HG03025 (cell line): ENCODE results near the gene KNOP1.
"Not testable (repeated sequence)": the region's sequence is repeated elsewhere in the genome, so short reads cannot be mapped to it uniquely, and the experiment has no call there.

Source experiments
- ATAC-seq: cut with Tn5 transposase; IDR thresholded peaks from one replicate; pipeline ENCODE4 v1.9.1; 2021; ENCODE audit warnings: mild to moderate bottlenecking, moderate library complexity; ENCODE audit not compliant: unreplicated experiment, low FRiP score

The KNOP1 gene

DNA sequence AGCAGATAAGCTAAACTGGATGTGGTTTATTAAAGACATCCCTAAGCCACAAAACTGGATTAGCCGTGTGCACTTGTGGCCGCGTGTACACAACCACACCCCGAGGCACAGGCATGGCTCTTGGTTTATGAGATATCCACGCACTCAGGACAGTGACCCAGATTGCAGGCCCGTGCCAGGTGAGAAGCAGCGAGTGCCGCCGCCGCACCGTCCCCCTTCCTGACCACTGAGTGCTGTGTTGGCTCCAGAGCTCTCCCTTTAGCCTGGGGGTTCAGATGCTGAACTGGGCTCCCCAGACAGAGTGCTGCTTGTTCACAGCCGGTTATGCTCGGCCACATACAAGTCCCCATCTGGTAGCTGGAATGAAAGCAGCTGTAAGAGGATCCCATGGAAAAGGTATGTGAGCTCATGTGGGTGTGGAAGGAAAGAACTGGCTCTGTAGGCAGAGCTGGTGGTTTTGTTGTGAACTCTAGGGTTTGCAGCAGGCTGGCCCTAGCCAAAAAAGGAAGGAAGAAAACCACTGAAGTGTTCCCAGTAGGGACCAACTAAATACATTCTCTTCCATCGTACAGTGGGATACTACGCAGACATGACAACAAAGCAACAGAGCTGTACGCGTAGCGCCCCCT lies 29.5 kb downstream of the KNOP1 start:
- ATAC-seq: no peak

DNA sequence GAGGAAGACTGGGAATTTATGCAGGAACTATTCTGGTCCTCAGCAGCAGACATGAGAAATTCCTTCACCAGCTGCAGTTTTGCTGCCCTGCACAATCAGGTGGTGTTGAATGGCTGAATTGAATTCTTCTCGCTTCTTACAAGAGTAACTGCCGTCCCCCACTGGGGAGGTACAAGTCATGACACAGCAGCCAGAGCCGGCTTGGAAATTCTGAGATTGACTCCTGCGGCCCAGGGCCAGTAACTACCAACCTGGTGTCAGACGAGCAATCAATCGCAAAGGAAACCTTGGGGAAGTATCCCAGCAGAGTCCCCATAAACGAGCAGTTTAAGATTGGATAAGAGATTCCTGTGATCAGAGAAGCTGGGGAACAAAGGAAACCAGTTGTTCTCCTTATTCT lies 30.7 kb downstream of the KNOP1 start:
- ATAC-seq: no peak

DNA sequence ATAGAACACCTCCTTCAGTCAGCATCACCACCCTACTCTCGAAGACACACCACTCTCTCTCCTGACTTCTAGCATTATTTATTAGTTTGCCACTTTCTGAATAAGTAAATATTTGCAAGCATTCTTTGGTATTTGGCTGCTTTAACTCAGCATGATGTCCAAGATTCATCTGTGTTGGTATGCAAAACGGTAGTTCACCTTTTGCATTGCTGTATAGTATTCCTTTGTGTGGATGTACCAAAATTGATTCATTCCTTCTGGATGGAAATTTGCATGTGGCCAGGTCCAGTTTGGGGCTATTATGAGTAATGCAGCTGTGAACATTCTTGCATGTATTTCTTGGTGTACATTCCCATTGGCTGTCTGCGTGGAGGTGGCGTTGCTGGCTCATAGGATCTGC lies 32.9 kb downstream of the KNOP1 start:
- ATAC-seq: no peak

DNA sequence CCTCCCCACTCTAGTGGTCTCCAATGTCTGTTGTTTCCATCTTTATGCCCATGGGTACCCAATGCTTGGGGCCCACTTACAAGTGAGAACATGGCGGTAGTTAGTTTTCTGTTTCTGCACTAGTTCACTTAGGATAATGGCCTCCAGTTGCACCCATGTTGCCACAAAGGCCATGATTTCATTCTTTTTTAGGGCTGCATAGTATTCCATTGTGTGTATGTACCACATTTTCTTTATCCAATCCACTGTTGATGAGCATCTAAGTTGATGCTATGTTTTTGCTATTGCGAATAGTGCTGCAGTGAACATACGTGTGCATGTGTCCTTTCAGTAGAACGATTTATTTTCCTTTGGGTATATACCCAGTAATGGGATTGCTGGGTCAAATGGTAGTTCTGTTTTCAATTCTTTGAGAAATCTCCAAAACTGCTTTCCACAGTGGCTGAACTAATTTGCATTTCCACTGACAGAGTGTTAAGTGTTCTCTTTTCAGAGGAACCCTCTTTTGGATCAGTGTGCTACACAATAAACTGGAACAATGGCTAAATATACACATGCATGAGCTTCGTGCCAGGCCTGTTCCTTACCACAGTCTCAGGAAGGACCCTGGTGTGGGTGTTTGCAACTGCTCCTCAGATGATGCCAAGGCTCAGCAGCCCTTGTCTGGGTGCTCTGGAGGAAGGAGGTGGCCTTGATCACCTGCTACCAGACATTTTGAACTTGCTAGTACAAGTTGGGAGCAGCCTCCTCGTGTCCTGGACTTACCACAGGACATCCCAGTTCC lies 34.4 kb downstream of the KNOP1 start:
- ATAC-seq: no peak

DNA sequence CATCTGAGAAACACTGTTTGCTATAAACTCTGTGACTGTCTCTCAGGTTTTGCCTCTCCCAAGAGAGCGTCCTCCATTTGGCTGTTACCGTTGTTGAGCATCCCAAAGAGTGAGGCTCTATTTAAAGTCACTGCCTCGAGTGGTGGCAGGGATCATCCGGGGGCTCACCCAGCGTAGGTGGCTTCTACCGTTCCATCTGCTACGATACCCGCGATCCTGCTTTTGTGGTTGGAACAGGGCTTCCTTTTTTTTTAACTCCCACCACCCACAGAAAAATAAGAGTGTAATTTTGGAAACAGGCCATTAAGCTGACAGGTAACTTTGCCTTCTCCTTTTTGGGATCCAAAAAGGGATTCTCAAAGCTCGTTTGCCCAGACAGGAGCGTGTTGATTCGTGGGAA lies 36.4 kb downstream of the KNOP1 start:
- ATAC-seq: no peak

DNA sequence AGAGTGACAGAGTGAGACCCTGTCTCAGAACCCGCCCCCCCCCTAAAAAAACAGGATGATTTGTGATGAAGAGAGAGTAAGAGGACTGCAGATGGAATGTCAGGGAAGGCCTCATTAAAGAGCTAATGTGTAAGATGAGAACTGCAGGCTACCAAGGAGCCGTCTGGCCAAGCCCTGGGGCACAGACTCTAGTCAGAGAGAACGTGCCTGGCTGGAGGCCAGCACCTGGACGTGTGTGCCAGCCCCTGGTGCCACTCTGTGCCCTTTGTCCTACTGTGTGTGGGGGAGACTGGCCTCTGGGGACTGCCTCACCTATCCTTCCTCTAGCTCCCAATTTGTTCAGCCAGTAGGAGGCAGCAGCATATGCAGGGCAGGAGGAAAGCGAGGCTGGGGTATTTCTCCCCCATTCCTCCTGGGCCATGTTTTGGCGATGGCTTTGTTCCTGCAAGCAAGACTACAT lies 37.1 kb downstream of the KNOP1 start:
- no peak for ATAC-seq

DNA sequence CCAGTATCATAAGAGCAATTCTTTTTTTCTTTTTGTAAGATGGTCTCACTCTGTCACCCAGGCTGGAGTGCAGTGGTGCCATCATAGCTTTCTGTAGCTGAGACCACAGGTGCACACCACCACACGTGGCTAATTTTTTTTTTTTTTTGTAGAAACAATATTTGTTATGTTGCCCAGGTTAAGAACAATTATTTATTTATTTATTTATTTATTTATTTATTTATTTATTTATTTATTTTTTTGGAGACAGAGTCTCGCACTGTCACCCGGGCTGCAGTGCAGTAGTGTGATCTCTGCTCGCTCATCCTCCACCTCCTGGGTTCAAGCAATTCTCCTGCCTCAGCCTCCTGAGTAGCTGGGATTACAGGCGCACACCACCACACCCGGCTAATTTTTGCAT lies 38.7 kb downstream of the KNOP1 start:
- ATAC-seq: not testable (repeated sequence)

DNA sequence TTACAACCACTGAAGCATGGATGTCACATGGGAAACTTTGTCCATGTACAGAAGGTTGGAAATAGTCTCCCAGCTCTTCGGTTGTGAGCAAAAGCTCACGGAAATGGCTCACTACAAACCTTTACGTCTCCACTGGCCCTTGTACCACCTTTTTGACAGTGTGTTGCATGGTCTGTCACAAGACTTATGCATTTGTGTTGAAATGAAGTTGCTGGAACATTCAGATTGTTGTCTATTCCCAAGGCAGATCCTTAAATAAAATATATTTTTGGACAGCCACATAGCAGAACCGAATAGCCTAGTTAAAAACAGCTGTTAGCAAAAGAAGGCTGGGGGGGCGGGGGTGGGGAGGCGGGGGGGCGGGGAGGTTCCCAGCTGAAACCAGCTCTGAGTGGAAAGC lies 39.2 kb downstream of the KNOP1 start:
- ATAC-seq: no peak

DNA sequence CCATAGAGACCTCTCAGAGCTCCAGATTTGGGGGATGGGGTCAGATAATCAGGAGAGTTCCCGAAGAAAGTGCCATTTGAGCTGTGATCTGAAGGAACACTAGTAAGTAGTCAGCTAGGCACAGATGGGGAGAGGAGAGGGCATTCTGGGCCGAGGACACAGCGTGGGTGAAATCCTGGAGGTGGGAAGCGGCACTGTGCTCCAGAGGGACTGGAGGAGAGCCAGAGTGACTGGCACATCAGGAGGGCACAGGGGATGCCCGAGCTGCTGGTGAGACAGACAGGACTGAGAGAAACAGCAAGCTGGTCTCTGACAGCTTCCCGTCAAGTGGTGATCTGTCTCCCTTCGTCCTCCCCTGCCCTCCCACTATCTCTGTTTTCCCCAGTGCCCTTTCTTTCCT lies 40.6 kb downstream of the KNOP1 start:
- no peak for ATAC-seq

DNA sequence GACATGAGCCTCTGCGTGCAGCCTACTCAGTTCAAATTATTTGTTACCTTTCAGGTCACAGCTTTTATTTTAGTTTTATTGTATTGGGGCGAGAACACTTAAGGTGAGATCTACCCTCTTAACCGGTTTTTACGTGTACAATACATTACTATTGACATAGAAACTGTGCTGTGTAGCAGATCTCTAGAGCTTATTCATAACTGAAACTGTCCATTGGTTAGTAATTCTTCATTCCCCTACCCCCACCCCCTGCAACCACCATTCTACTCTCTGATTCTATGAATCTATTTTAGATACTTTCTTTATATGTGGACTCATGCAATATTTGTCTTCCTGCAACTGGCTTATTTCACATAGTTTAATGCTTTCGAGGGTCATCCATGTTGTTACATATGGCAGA lies 43.5 kb downstream of the KNOP1 start:
- ATAC-seq: no peak

DNA sequence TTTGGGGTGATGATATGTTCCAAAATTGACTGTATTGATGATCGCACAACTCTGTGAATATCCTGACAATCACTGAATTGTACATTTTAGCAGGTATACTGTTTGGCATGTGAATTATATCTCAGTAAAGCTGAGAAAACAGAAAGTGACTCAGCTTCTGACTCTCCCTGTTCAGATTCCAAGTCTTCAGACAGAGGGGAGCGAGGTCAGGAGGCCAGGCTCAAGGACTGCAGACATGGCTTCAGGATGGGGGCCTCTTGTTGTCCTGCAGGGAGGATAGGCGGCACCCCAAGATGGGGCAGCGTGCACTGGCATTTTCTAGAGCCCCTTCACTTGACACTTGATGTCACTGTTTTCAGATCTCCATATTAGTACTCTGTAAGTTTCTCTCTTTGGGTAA lies 45.6 kb downstream of the KNOP1 start:
- ATAC-seq: no peak

DNA sequence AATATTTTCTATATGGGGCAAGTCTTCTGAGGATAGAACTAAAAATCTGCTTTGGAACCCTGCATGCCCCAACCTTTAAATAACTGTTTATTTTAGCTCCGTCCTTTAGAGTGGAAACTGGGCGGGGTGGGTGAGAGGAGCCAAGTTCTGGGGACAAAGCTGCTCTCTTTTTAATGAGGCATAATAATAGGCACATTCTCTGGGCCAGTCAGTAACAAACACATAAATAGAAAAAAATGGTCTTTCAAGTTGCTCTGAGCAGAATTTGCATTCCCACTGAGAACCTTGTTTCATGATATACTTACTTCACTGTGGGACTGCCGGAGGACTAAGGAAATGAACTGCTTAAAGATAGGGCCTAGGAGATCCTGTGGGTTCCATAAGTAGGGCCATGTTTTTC lies 51.5 kb downstream of the KNOP1 start:
- ATAC-seq: no peak

DNA sequence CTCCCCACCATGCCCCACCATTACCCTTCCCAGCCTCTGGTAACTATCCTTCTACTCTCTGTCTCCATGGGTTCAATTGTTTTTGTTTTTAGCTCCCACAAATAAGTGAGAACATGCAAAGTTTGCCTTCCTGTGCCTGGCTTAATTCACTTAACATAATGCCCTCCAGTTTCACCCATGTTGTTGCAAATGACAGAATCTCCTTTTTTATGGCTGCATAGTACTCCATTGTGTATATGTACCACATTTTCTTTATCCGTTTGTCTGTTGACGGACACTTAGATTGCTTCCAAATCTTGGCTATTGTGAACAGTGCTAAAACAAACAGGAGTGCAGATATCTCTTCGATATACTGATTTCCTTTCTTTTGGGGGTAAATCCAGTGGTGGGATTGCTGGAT lies 52.7 kb downstream of the KNOP1 start:
- ATAC-seq: not testable (repeated sequence)

DNA sequence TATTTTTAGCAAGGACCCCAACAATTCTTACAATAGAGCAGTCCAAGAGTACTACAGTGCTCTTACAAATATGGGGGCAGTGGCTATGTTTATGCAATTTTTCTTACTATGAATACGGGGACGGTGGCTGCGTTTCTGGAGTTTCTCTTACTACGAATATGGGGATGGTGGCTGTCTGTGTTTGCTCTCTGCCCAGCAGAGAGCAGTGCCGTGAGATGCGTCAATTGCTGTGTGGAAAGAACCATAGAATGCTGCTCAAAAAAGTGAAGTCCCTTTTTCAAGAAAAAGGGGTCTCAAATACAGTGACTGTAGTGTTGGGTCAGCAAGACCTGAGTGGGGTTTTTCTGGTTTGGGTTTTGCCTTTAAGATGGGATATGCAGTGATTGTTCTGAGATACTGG lies 53.9 kb downstream of the KNOP1 start:
- ATAC-seq: no peak

DNA sequence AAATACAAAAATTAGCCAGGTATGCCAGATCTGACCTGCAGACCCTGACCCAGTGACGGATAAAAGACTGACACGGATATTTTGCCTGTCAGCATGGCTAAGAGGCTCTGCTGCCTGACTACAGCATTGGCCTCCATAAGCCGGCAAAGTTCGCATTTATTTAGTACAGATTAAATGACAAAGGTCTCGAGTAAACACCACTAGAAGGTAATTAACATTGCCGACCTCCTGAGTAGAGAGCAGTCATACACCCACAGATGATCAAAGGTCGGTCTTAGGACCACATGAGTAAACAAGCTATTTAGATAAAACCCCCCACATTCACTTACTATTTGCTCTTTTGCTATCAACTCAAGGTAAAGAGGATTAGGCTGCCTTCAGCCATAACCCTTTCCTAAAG lies 55.7 kb downstream of the KNOP1 start:
- no peak for ATAC-seq

DNA sequence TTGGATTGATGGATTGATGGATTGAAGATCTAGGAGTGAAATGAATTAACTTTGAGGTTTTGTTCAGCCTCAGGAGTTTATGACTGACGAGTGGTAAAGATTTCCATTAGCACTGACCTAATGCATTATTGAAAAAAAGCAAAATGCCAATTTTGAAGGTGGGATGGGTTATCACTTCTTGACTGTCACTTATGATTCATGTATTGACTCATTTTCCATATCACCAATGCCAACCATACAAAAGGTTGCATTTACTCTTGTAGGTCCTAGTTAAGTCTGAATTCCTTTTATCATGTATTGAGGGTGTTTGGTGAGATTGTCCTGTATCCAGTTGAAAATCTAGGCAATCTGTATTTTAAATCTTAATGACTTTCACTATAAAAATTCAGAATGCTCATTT lies 57.6 kb downstream of the KNOP1 start:
- ATAC-seq: no peak

DNA sequence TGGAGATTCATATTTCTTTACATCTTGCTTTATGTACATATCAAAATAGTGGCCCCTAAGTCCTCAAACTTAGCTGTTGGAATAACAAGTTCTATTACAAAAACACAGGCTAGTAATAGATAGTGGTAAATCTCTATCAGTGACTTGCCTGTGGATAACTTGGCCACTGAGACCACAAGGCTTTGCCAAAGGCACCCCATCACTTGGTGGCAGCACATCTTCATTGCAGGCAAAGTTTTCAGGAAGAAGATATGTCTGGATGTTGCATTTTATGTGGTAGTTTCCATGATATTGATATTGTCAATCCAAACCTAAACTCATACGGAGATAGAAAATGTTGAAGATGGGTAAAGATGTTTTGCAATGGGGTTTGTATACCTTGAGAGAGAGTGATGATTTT lies 58.5 kb downstream of the KNOP1 start:
- no peak for ATAC-seq

DNA sequence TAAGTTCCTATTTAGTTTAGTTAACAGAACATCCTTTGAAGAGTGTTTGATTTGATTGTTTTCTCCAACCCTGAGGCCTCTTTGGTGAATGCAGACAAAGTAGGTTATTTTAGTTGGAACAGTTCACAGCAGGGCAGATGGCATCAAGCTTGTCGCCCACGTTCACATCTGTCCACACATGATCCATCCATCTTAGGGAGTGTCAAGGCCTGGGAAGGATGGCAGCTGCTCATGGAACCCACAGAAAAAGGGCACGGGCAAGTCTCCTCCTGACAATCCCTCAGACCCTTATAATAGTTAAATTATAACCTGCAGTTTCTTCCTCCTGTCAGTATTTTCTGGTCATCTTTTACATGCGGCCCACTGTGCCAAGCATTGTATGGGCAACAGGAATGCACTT lies 60.2 kb downstream of the KNOP1 start:
- no peak for ATAC-seq

DNA sequence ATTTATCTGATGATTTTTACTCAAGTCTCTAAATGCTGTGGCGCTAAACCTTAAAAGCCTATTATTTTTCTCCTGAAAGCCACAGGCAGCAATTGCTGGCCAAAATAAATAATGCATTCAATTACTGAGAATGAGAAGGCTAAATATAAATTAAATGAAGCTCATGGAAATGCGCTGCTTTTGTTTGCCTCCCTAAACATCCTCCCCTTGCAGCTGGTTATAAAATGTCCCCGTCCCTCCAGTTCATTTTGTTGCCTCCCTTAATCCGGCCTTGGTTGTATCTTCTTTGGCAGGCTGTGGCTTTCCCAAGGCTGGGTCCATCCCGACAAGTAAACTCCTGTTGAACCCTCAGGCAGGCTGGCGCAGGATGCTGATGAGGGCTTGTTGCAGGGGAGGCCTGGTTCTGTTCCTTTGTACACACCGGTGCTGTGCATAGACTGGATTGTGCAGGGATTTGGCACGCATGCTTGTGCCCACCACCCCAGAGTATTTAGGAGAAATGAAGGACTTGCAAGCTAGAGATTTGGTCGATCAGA lies 62.7 kb downstream of the KNOP1 start:
- ATAC-seq: no peak

DNA sequence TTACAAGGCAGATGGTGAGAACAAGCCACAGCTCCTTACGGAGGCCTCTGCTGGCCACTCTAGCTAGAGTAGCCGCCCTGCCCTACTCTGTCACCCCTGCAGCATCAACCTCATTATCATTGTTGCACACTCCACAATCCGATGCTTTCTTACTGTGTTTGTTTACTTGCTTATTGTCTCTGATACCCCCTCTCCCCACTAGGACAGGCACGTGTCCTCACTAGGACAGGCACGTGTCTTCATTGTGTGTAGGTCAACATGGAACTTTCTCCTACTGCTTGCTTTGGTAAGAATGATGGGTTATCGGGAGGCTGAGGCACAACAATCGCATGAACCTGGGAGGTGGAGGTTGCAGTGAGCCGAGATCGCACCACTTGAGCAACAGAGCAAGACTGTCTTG lies 63.9 kb downstream of the KNOP1 start:
- ATAC-seq: no peak
